ENCODE measurements around the gene DCAF8.

Gene DCAF8

DNA sequence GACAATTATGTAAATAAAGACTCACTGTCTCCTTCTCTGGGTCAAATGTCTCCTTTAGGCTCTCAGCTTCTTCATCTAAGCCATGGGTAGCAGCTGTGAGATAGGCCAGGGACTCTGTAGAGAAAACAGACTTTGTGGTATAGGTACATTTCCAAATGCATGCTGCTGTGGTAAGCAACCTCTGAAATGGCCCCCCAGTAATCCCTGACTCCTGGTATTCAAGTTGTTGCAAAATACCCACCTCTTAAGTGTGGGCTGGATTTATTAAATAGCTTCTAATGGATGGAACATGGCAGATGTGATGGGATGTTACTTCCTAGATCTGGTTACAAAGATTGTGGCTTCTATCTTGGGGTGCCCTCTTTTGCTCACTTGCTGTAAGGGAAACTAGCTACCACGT, 33.7 kb upstream of the DCAF8 start:
- H3K27me3 ChIP-seq (ENCODE audit: insufficient read depth, poor library complexity, severe bottlenecking): no peaks in the 10 kb centered on the region
- TF ChIP-seq SPI1 (IDR thresholded peaks at IDR 0.05; ENCODE audit: borderline replicate concordance, low read depth): no peak
- no peak for TF ChIP-seq POLR2AphosphoS5 (IDR thresholded peaks at IDR 0.05; ENCODE audit: low read depth)
- TF ChIP-seq, protein P1, sequence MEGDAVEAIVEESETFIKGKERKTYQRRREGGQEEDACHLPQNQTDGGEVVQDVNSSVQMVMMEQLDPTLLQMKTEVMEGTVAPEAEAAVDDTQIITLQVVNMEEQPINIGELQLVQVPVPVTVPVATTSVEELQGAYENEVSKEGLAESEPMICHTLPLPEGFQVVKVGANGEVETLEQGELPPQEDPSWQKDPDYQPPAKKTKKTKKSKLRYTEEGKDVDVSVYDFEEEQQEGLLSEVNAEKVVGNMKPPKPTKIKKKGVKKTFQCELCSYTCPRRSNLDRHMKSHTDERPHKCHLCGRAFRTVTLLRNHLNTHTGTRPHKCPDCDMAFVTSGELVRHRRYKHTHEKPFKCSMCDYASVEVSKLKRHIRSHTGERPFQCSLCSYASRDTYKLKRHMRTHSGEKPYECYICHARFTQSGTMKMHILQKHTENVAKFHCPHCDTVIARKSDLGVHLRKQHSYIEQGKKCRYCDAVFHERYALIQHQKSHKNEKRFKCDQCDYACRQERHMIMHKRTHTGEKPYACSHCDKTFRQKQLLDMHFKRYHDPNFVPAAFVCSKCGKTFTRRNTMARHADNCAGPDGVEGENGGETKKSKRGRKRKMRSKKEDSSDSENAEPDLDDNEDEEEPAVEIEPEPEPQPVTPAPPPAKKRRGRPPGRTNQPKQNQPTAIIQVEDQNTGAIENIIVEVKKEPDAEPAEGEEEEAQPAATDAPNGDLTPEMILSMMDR (IDR thresholded peaks at IDR 0.05; ENCODE audit: insufficient read depth, low read length): no peak
- TF ChIP-seq, protein P2, sequence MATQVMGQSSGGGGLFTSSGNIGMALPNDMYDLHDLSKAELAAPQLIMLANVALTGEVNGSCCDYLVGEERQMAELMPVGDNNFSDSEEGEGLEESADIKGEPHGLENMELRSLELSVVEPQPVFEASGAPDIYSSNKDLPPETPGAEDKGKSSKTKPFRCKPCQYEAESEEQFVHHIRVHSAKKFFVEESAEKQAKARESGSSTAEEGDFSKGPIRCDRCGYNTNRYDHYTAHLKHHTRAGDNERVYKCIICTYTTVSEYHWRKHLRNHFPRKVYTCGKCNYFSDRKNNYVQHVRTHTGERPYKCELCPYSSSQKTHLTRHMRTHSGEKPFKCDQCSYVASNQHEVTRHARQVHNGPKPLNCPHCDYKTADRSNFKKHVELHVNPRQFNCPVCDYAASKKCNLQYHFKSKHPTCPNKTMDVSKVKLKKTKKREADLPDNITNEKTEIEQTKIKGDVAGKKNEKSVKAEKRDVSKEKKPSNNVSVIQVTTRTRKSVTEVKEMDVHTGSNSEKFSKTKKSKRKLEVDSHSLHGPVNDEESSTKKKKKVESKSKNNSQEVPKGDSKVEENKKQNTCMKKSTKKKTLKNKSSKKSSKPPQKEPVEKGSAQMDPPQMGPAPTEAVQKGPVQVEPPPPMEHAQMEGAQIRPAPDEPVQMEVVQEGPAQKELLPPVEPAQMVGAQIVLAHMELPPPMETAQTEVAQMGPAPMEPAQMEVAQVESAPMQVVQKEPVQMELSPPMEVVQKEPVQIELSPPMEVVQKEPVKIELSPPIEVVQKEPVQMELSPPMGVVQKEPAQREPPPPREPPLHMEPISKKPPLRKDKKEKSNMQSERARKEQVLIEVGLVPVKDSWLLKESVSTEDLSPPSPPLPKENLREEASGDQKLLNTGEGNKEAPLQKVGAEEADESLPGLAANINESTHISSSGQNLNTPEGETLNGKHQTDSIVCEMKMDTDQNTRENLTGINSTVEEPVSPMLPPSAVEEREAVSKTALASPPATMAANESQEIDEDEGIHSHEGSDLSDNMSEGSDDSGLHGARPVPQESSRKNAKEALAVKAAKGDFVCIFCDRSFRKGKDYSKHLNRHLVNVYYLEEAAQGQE (IDR thresholded peaks at IDR 0.05; ENCODE audit: insufficient replicate concordance, low read depth): no peak
- no peak for TF ChIP-seq GABPA (IDR thresholded peaks at IDR 0.05; ENCODE audit: low read depth)
- no peak for DNase-seq (ENCODE audit: low read depth in 1 of 2, low spot score in 1 of 2)
- H3K4me3 ChIP-seq (replicated peaks; ENCODE audit: insufficient read depth, low read length): no peak overlapping the region
- H3K27ac ChIP-seq (replicated peaks): no peak overlapping the region

DNA sequence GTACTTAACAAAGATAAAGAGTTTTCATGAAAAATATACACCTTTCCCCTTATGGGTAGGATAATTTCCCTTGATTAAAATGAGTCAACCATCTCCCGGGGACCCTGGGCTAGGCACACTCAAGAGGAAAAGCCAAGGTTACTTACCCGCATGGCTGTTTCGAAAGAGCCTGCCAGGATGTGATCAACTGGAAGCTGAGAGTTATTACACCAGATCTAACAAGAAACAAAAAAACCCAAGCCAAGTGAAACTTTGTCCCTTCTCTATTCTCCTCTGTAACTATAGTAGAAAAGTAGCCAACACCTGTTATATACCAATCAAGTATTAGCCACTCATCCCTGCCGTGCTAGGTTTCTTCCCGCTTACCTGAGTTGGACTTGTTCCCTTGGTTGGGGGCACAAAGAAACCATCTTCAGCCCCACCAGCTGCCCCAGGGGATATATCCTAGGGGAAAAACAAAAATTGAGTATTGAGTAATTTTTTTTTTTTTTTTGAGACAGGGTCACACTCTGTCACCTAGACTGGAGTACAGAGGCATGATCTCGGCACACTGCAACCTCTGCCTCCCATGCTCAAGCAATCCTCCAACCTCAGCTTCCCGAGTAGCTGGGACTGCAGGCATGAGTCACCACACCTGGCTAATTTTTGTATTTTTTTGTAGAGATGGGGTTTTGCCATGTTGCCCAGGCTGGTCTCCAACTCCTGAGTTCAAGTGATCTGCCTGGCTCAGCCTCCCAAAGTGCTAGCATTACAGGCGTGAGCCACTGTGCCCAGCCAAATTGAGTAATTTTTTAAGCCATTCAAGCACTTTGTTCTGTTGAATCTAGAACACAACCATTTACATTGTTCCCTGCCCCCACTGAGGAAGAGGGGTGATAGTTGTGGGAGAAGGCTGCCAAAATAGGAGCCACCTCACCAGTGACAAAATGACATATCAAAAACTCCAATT, 30.9 kb upstream of the DCAF8 start:
- Histone ChIP-seq H3K27ac (replicated peaks) (no peak overlapping the region), H3K4me3 (replicated peaks; ENCODE audit: insufficient read depth, low read length) (no peak overlapping the region), H3K27me3 (ENCODE audit: insufficient read depth, poor library complexity, severe bottlenecking) (no peaks in the 10 kb centered on the region)
- peak in 1 of 2 experiments; percentile 11 for DNase-seq (ENCODE audit: low read depth in 1 of 2, low spot score in 1 of 2)
- TF ChIP-seq, protein P1 (IDR thresholded peaks at IDR 0.05; ENCODE audit: insufficient read depth, low read length): no peak

DNA sequence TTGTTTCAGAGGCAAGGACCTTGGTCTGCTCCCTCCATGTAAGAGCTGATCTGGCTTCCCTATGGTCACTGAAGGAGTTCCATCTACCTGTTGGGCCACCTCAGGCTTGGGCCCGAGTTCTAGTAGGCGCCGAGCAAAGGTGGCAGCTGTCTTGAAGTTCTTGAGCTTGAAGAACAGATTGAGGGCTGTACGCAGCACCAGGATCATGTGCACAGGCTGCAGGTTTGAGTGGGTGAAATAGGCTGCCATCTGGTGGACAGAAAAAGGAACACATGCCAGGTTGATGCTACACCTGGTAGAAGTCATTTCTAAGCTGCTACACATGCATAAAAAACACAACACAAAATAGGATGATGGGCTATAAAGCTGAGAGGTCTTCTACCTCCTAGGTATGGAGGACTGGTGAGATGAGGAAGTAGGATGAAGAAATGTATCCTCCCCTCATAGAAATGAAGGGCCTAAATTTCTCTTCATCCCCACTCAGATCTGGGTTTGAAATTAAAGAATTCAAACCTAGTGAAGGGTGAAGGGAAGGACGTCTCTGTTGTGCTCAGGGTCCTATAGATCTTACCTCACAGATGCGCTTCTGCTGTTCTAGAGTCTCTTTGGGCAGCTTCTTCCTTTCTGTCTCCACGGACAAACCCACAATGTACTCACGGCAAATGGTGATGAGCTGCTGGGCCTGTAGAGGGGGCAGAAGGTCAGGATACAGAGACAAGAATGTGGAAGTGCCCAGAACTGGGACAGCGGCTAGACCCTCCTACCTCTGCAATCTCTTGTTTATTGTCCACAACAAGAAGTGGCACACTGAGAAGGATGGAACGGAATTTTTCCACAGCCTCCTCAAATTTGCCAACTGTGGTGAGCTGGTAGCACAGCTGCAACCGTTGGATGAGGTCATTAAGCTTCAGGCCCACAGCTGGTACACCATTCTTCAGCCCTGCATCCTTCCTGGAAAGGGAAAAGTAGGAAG, 29.2 kb upstream of the DCAF8 start:
- TF ChIP-seq GABPA (IDR thresholded peaks at IDR 0.05; ENCODE audit: low read depth) (no peak), SPI1 (IDR thresholded peaks at IDR 0.05; ENCODE audit: borderline replicate concordance, low read depth) (peak; percentile 44; the same call in 1 of the 2 replicates), POLR2AphosphoS5 (IDR thresholded peaks at IDR 0.05; ENCODE audit: low read depth) (no peak)
- TF ChIP-seq, protein P1 (IDR thresholded peaks at IDR 0.05; ENCODE audit: insufficient read depth, low read length): peak; percentile 64
- TF ChIP-seq, protein P2 (IDR thresholded peaks at IDR 0.05; ENCODE audit: insufficient replicate concordance, low read depth): no peak
- no peak overlapping the region for H3K4me3 ChIP-seq (replicated peaks; ENCODE audit: insufficient read depth, low read length)
- peak; percentile 43 to 53 for DNase-seq (ENCODE audit: low read depth in 1 of 2, low spot score in 1 of 2)
- H3K27ac ChIP-seq (replicated peaks): no peak overlapping the region
- no peaks in the 10 kb centered on the region for H3K27me3 ChIP-seq (ENCODE audit: insufficient read depth, poor library complexity, severe bottlenecking)

Measured in HL-60 (cell line).